GM12878 (cell line): ENCODE measurements around the gene S1PR3. TPM values are rescaled to one million over a fixed set of nuclear protein-coding genes. Genes with fewer than 3 reads are reported as not detected.

Experiments used
- ATAC-seq: fragments of 200-7000 bp; cut with Tn5 transposase; 3 replicates; pipeline ENCODE4 v1.9.1; 2020; ENCODE audit warnings: mild to moderate bottlenecking, moderate library complexity
- BruUV-seq: library from RNA; stranded (reverse); fragments of 400-500 nt; replicated peaks from 2 replicates; lab custom pipeline; 2021; lab: Mats Ljungman, UMichigan
- CTCF ChIA-PET: fragments of 300-600 bp; sonication (Branson Sonifier 250); formaldehyde crosslinking; extraction: SDS; loops from one replicate; lab custom pipeline; 2021; ENCODE audit warnings: inconsistent platforms; lab: Yijun Ruan, JAX
- POLR2A ChIA-PET: fragments of 350-600 bp; formaldehyde crosslinking; extraction: SDS; loops from one replicate; lab custom pipeline; 2021; ENCODE audit warnings: inconsistent platforms; lab: Charles Lee
- RAD21 ChIA-PET: fragments of 300-600 bp; sonication (Branson Sonifier 250); formaldehyde crosslinking; loops from one replicate; lab custom pipeline; 2023; ENCODE audit warnings: antibody characterized with exemption; ENCODE audit not compliant: unreplicated experiment; lab: Charles Lee
- SMC1A ChIA-PET: fragments of 300-600 bp; sonication (Branson Sonifier 250); formaldehyde crosslinking; loops from one replicate; lab custom pipeline; 2023; ENCODE audit not compliant: unreplicated experiment, uncharacterized antibody; lab: Charles Lee
- DNase-seq: peaks from one replicate; pipeline ENCODE4 v3.0.0-alpha.2; 2011; ENCODE audit warnings: low read depth, low spot score
- FAIRE-seq: peaks from 3 replicates; lab custom pipeline; 2011; peaks lifted over from hg19 to GRCh38; lab: Jason Lieb, UNC
- H2AFZ ChIP-seq: 2 replicates; pipeline ENCODE4 v1.6.0; 2011; ENCODE audit warnings: low read depth, low read length, control low read depth; ENCODE audit not compliant: control insufficient read depth
- H3K27ac ChIP-seq: 2 replicates; pipeline ENCODE4 v1.5.1; 2011; ENCODE audit warnings: control low read depth; ENCODE audit not compliant: control insufficient read depth, insufficient read depth
- H3K27me3 ChIP-seq, 2 experiments: replicated peaks in 1 of 2; 2 replicates each; pipeline versions ENCODE4 v1.6.0 to v1.6.1; 2011; ENCODE audit warnings: low read length in 1 of 2; ENCODE audit not compliant: control insufficient read depth in 2 of 2, insufficient read depth in 2 of 2
- H3K36me3 ChIP-seq, 2 experiments: 2 replicates each; pipeline ENCODE4 v1.5.1; 2011; ENCODE audit warnings: low read length in 1 of 2; ENCODE audit not compliant: control insufficient read depth in 2 of 2, insufficient read depth in 2 of 2
- H3K4me1 ChIP-seq: 2 replicates; pipeline ENCODE4 v1.6.1; 2011; ENCODE audit warnings: mild to moderate bottlenecking, low read length, moderate library complexity, mixed read lengths; ENCODE audit not compliant: control insufficient read depth, insufficient read depth
- H3K4me2 ChIP-seq: 2 replicates; pipeline ENCODE4 v1.6.0; 2011; ENCODE audit warnings: control low read depth; ENCODE audit not compliant: control insufficient read depth, insufficient read depth
- H3K4me3 ChIP-seq: fragments of 200-600 bp; sonication (generic); 2 replicates; pipeline ENCODE4 v1.5.1; 2016
- H3K79me2 ChIP-seq: 2 replicates; pipeline ENCODE4 v1.6.0; 2011; ENCODE audit warnings: low read length; ENCODE audit not compliant: control insufficient read depth, insufficient read depth
- H3K9ac ChIP-seq: 2 replicates; pipeline ENCODE4 v1.8.0; 2011; ENCODE audit warnings: low read length, control low read depth, mixed read lengths; ENCODE audit not compliant: control insufficient read depth, insufficient read depth
- H3K9me3 ChIP-seq: replicated peaks from 3 replicates; pipeline ENCODE4 v1.5.1; 2011; ENCODE audit warnings: mild to moderate bottlenecking, low read length; ENCODE audit not compliant: control insufficient read depth, insufficient read depth
- H4K20me1 ChIP-seq: 2 replicates; pipeline ENCODE4 v1.6.0; 2011; ENCODE audit not compliant: control insufficient read depth, insufficient read depth
- BACH1 ChIP-seq: fragments of 450-650 bp; IDR thresholded peaks from 2 replicates; pipeline ENCODE4 v1.6.1; 2017; ENCODE audit warnings: mild to moderate bottlenecking, borderline replicate concordance
- EGR1 ChIP-seq, 2 experiments: IDR thresholded peaks; 1 replicate in 1 of 2; 2 replicates in 1 of 2; pipeline ENCODE4 v1.6.1; 2011 to 2012; ENCODE audit warnings: low read depth in 2 of 2, low read length in 2 of 2, borderline replicate concordance in 1 of 2, mild to moderate bottlenecking in 1 of 2, moderate library complexity in 1 of 2
- MEF2B ChIP-seq: fragments of 450-650 bp; IDR thresholded peaks from 2 replicates; pipeline ENCODE4 v1.6.1; 2018; ENCODE audit warnings: mild to moderate bottlenecking, moderate library complexity; ENCODE audit not compliant: partially characterized antibody, poor library complexity, severe bottlenecking
- POU2F2 ChIP-seq: IDR thresholded peaks from 3 replicates; pipeline ENCODE4 v1.6.1; 2011; ENCODE audit warnings: low read depth, mild to moderate bottlenecking, low read length, borderline replicate concordance
- RB1 ChIP-seq: fragments of 450-650 bp; formaldehyde crosslinking; IDR thresholded peaks from 2 replicates; pipeline ENCODE4 v1.6.1; 2017; ENCODE audit warnings: mild to moderate bottlenecking, borderline replicate concordance
- RBBP5 ChIP-seq: fragments of 200-600 bp; sonication (generic); conservative IDR thresholded peaks from 2 replicates; pipeline ENCODE4 v1.6.1; 2016
- SP1 ChIP-seq: IDR thresholded peaks from one replicate; pipeline ENCODE4 v1.6.1; 2011; ENCODE audit warnings: low read depth, low read length
- TAF1 ChIP-seq: IDR thresholded peaks from 2 replicates; pipeline ENCODE4 v1.6.1; 2011; ENCODE audit warnings: mild to moderate bottlenecking, low read depth, low read length, borderline replicate concordance
- ZBED1 ChIP-seq: IDR thresholded peaks from 2 replicates; pipeline ENCODE4 v1.6.1; 2016; ENCODE audit warnings: borderline replicate concordance
- ZNF207 ChIP-seq: fragments of 450-650 bp; IDR thresholded peaks from 2 replicates; pipeline ENCODE4 v1.6.1; 2014; ENCODE audit warnings: antibody characterized with exemption, mild to moderate bottlenecking, borderline replicate concordance
- WGBS: methylation state at CpG from one replicate; pipeline ENCODE4 v1.1.6; 2016; ENCODE audit warnings: low lambda C conversion rate; ENCODE audit not compliant: insufficient replicate concordance, insufficient coverage; ENCODE audit errors: missing lambda C conversion rate; 5-methylcytosine and 5-hydroxymethylcytosine counted together
- in situ Hi-C: fragments of 300-500 bp; cut with MboI; formaldehyde crosslinking; loops from 9 replicates; pipeline ENCODE4 v1.14.3; 2018; ENCODE audit warnings: mixed read lengths
- intact Hi-C: fragments of 100-400 bp; cut with micrococcal nuclease; formaldehyde crosslinking; loops from one replicate; pipeline ENCODE4 v1.14.2; 2022; ENCODE audit not compliant: unreplicated experiment
- polyA plus RNA-seq, 11 experiments: library from polyadenylated mRNA; depleted of rRNA in 4 of 11; unstranded in 6 of 11; stranded (reverse) in 5 of 11; fragments of >200 nt; fragmentation: Nextera tagmentation in 4 of 11; fragmentation: Illumina TruSeq in 1 of 11; extraction: Ambion mirVana in 4 of 11; extraction: Trizol in 1 of 11; gene quantifications; 1 replicate in 1 of 11; 2 replicates in 10 of 11; pipeline versions ENCODE4 v1.2.1 to v1.2.3, GENCODE V29; 2011 to 2016; ENCODE audit warnings: inconsistent platforms in 2 of 11, missing spikeins in 2 of 11, low read depth in 1 of 11
- total RNA-seq, 4 experiments: library from RNA; depleted of rRNA in 3 of 4; stranded (reverse); fragments of >200 nt in 3 of 4; fragmentation: Illumina TruSeq in 1 of 4; extraction: Trizol in 1 of 4; gene quantifications; 2 replicates each; pipeline versions ENCODE4 v1.2.1 to v1.2.3, GENCODE V29; 2013 to 2021
- TF ChIP-seq, protein P1 (sequence below): IDR thresholded peaks from 2 replicates; pipeline ENCODE4 v1.6.1; 2011; ENCODE audit warnings: mild to moderate bottlenecking, low read depth, low read length, moderate library complexity; ENCODE audit not compliant: insufficient replicate concordance

Gene S1PR3
- total and polyA plus RNA-seq, 10 of the 15 experiments (the other 5 are each of a cell fraction or from before 2014, with no cell fraction given) = 0.01 to 0.18 (median 0.01) TPM; not detected in 7

DNA sequence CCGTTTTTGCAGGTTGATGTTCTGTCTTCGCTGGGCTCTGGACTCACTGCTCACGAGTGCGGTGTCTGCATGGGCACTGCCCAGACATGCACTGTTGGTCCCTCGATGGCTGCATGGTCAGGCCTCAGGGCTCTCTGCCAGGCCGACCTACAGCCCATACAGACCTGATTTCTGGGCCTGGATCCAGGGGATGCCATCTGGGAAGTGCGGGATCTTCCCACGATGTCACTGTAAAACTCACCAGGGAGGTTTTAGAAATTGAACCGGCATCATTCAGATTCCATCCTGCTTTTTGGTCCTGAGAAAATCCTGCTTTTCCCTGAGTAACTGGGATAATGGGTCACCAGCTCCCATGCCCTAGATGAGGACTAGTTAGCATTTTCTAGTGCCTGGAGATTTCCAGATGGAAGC is 9.1 kb downstream of the S1PR3 start:
- in situ Hi-C loops = loop anchor here (5.0 to 10.0 kb wide), 2 partner anchors 408 to 1046 kb away; a partner anchor contains a TSS

More for the DNA sequence above, 9.1 kb downstream of the S1PR3 start:
- ATAC-seq (no peak), FAIRE-seq (peak; percentile 7), DNase-seq (no peak)
- Histone ChIP-seq H3K4me1 (no peaks in the 10 kb centered on the region), H3K79me2 (no peaks in the 10 kb centered on the region), H3K9ac (no peak overlapping the region), H2AFZ (no peak overlapping the region), H3K27me3 (peaks cover 0 to 1% of the 10 kb centered on the region in 2 experiments; a peak in 1 of 4 replicates), H4K20me1 (no peaks in the 10 kb centered on the region), H3K27ac (no peak overlapping the region), H3K9me3 (no peaks in the 10 kb centered on the region), H3K4me3 (no peak overlapping the region), H3K36me3 (no peaks in the 10 kb centered on the region), H3K4me2 (no peak overlapping the region)
- WGBS = 59% methylated on average over 9 of the region's 9 CpGs
- ChIA-PET CTCF (interaction anchor here (0.8 to 1.2 kb wide), 8 partner anchors 10 to 1316 kb away, joined by 3 to 9 read pairs (median 5); no protein-coding TSS in a partner anchor), POLR2A (no interaction called here), SMC1A (interaction anchor here (0.6 to 1.5 kb wide), 7 partner anchors 75 to 603 kb away, joined by 3 to 4 read pairs (median 4); no protein-coding TSS in a partner anchor), RAD21 (interaction anchor here (0.7 to 1.0 kb wide), 5 partner anchors 10 to 1049 kb away, joined by 3 to 5 read pairs (median 3); no protein-coding TSS in a partner anchor)
- TF ChIP-seq POU2F2 (no peak), SP1 (no peak), EGR1 (IDR thresholded peaks at IDR 0.05; ENCODE audit: borderline replicate concordance in 1 of 2, low read depth in 2 of 2, low read length in 2 of 2) (no peak), RBBP5 (no peak), MEF2B (no peak), BACH1 (no peak), ZNF207 (no peak), TAF1 (no peak), ZBED1 (no peak), RB1 (no peak)
- TF ChIP-seq, protein P1, sequence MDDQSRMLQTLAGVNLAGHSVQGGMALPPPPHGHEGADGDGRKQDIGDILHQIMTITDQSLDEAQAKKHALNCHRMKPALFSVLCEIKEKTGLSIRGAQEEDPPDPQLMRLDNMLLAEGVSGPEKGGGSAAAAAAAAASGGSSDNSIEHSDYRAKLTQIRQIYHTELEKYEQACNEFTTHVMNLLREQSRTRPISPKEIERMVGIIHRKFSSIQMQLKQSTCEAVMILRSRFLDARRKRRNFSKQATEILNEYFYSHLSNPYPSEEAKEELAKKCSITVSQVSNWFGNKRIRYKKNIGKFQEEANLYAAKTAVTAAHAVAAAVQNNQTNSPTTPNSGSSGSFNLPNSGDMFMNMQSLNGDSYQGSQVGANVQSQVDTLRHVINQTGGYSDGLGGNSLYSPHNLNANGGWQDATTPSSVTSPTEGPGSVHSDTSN = no peak
- no TSS peak for BruUV-seq
- intact Hi-C loops = loop anchor here (5.0 kb wide), 1 partner anchor 338 kb away; no protein-coding TSS in a partner anchor
